IMR-90 (cell line): ENCODE data around the gene HAUS7. TPM values are rescaled to one million over a fixed set of nuclear protein-coding genes. Genes with fewer than 3 reads are reported as not detected.

Source experiments
- ATAC-seq: fragments of 200-7000 bp; cut with Tn5 transposase; 2 replicates; pipeline ENCODE4 v1.9.1; 2020; ENCODE audit warnings: low read depth, mild to moderate bottlenecking, moderate library complexity
- BruUV-seq: library from RNA; stranded (reverse); fragments of 400-500 nt; replicated peaks from 2 replicates; lab custom pipeline; 2021; lab: Mats Ljungman, UMichigan
- CTCF ChIA-PET: fragments of 300-600 bp; formaldehyde crosslinking; extraction: SDS; loops from one replicate; lab custom pipeline; 2021; ENCODE audit warnings: antibody characterized with exemption; lab: Yijun Ruan, JAX
- POLR2A ChIA-PET: fragments of 300-600 bp; sonication (Branson Sonifier 250); formaldehyde crosslinking; loops from one replicate; lab custom pipeline; 2022; ENCODE audit warnings: antibody characterized with exemption; ENCODE audit not compliant: unreplicated experiment; lab: Charles Lee
- DNase-seq: peaks from one replicate; pipeline ENCODE4 v3.0.0; 2013
- H2AFZ ChIP-seq: replicated peaks from 2 replicates; pipeline ENCODE3; 2013; ENCODE audit warnings: low read length, mild to moderate bottlenecking; ENCODE audit not compliant: poor library complexity
- H2AK5ac ChIP-seq: 2 replicates; pipeline ENCODE4 v1.6.1; 2013; ENCODE audit warnings: low read depth, low read length, inconsistent platforms
- H2AK9ac ChIP-seq: replicated peaks from 2 replicates; pipeline ENCODE3; 2013; ENCODE audit warnings: mild to moderate bottlenecking, low read depth, low read length, moderate library complexity; ENCODE audit not compliant: poor library complexity
- H2BK120ac ChIP-seq: 2 replicates; pipeline ENCODE4 v1.6.1; 2013; ENCODE audit warnings: low read depth, low read length, inconsistent platforms
- H2BK15ac ChIP-seq: 3 replicates; pipeline ENCODE4 v1.6.1; 2013; ENCODE audit warnings: low read depth, low read length, inconsistent platforms
- H2BK20ac ChIP-seq: 2 replicates; pipeline ENCODE4 v1.6.1; 2013; ENCODE audit warnings: low read depth, mild to moderate bottlenecking, inconsistent platforms, low read length, moderate library complexity
- H2BK5ac ChIP-seq: 2 replicates; pipeline ENCODE4 v1.6.1; 2013; ENCODE audit warnings: mild to moderate bottlenecking, low read depth, low read length, inconsistent platforms; ENCODE audit not compliant: poor library complexity, severe bottlenecking
- H3K14ac ChIP-seq: replicated peaks from 2 replicates; pipeline ENCODE4 v1.6.1; 2013; ENCODE audit warnings: low read depth, low read length, inconsistent platforms
- H3K18ac ChIP-seq: 2 replicates; pipeline ENCODE4 v1.6.1; 2013; ENCODE audit warnings: low read depth, low read length, control low read depth
- H3K23ac ChIP-seq: 2 replicates; pipeline ENCODE4 v1.6.1; 2013; ENCODE audit warnings: low read depth, low read length, inconsistent platforms
- H3K27ac ChIP-seq: 2 replicates; pipeline ENCODE4 v1.5.1; 2013; ENCODE audit warnings: mild to moderate bottlenecking, control low read depth, low read length; ENCODE audit not compliant: insufficient read depth
- H3K27me3 ChIP-seq: 2 replicates; pipeline ENCODE4 v1.6.1; 2013; ENCODE audit warnings: low read length; ENCODE audit not compliant: control insufficient read depth, insufficient read depth
- H3K36me3 ChIP-seq: 2 replicates; pipeline ENCODE4 v1.6.1; 2013; ENCODE audit warnings: low read length, mixed read lengths; ENCODE audit not compliant: control insufficient read depth, insufficient read depth
- H3K4ac ChIP-seq: 2 replicates; pipeline ENCODE4 v1.6.1; 2013; ENCODE audit warnings: low read depth, low read length, inconsistent platforms
- H3K4me1 ChIP-seq: 2 replicates; pipeline ENCODE4 v1.6.1; 2013; ENCODE audit warnings: low read length, mixed read lengths; ENCODE audit not compliant: control insufficient read depth, insufficient read depth
- H3K4me2 ChIP-seq: 2 replicates; pipeline ENCODE4 v1.6.1; 2013; ENCODE audit warnings: low read depth, mild to moderate bottlenecking, control low read depth, low read length, moderate library complexity
- H3K4me3 ChIP-seq: 2 replicates; pipeline ENCODE4 v1.5.1; 2013; ENCODE audit warnings: low read depth, mild to moderate bottlenecking, control low read depth, low read length, moderate library complexity; ENCODE audit not compliant: insufficient read depth
- H3K56ac ChIP-seq: 2 replicates; pipeline ENCODE4 v1.6.1; 2013; ENCODE audit warnings: low read length, inconsistent platforms; ENCODE audit not compliant: insufficient read depth; ENCODE audit errors: extremely low read depth
- H3K79me1 ChIP-seq, 2 experiments: 2 replicates each; pipeline ENCODE4 v1.6.1; 2013; ENCODE audit warnings: low read length in 2 of 2, inconsistent platforms in 1 of 2, low read depth in 1 of 2
- H3K9ac ChIP-seq: 2 replicates; pipeline ENCODE4 v1.6.1; 2013; ENCODE audit warnings: low read depth, low read length, control low read depth
- H3K9me1 ChIP-seq: 2 replicates; pipeline ENCODE4 v1.6.1; 2013; ENCODE audit warnings: low read length, inconsistent platforms; ENCODE audit not compliant: insufficient read depth
- H3K9me3 ChIP-seq: 2 replicates; pipeline ENCODE4 v1.6.1; 2013; ENCODE audit warnings: low read length; ENCODE audit not compliant: control insufficient read depth, insufficient read depth
- H4K20me1 ChIP-seq: 2 replicates; pipeline ENCODE4 v1.6.1; 2013; ENCODE audit warnings: low read length, inconsistent platforms; ENCODE audit not compliant: insufficient read depth
- H4K5ac ChIP-seq: 2 replicates; pipeline ENCODE4 v1.6.1; 2013; ENCODE audit warnings: mild to moderate bottlenecking, low read depth, low read length, control low read depth
- H4K8ac ChIP-seq, 2 experiments: 2 replicates each; pipeline ENCODE4 v1.6.1; 2013; ENCODE audit warnings: low read depth in 2 of 2, low read length in 2 of 2, control low read depth in 1 of 2, inconsistent platforms in 1 of 2
- H4K91ac ChIP-seq: 2 replicates; pipeline ENCODE4 v1.6.1; 2013; ENCODE audit warnings: low read depth, low read length, inconsistent platforms; ENCODE audit not compliant: insufficient read depth
- CHD1 ChIP-seq: IDR thresholded peaks from 2 replicates; pipeline ENCODE4 v1.6.1; 2012; ENCODE audit warnings: low read depth, low read length, improper control_type of control experiment
- WGBS, 2 experiments: methylation state at CpG; one replicate each; pipeline versions ENCODE4 v1.1.5 to v1.1.7; 2013; ENCODE audit warnings: missing lambda C conversion rate in 2 of 2; ENCODE audit not compliant: insufficient read length in 1 of 2; ENCODE audit errors: extremely low coverage in 2 of 2; 5-methylcytosine and 5-hydroxymethylcytosine counted together
- dilution Hi-C: fragments of 300-500 bp; cut with HindIII; formaldehyde crosslinking; loops from one replicate; pipeline ENCODE4 v1.14.3; 2018; ENCODE audit warnings: low sequenced_read_pairs; ENCODE audit not compliant: unreplicated experiment
- in situ Hi-C: fragments of 300-500 bp; cut with MboI; formaldehyde crosslinking; loops from 3 replicates; pipeline ENCODE4 v1.14.3; 2019; ENCODE audit warnings: low sequenced_read_pairs, inconsistent platforms, mixed read lengths
- intact Hi-C: fragments of 100-400 bp; cut with micrococcal nuclease; formaldehyde crosslinking; loops from 2 replicates; pipeline ENCODE4 v1.10.0; 2022
- polyA plus RNA-seq, 3 experiments: library from polyadenylated mRNA; depleted of rRNA; stranded (reverse); fragments of >200 nt; gene quantifications; 2 replicates each; pipeline ENCODE4 v1.2.3, GENCODE V29; 2012; ENCODE audit warnings: low replicate concordance in 1 of 3
- total RNA-seq: library from RNA; depleted of rRNA; stranded (reverse); fragments of >200 nt; gene quantifications from 2 replicates; pipeline ENCODE4 v1.2.3, GENCODE V29; 2012

Gene HAUS7
- total and polyA plus RNA-seq, 2 of the 4 experiments (the other 2 are of a cell fraction): 10.8 to 25.9 TPM

DNA sequence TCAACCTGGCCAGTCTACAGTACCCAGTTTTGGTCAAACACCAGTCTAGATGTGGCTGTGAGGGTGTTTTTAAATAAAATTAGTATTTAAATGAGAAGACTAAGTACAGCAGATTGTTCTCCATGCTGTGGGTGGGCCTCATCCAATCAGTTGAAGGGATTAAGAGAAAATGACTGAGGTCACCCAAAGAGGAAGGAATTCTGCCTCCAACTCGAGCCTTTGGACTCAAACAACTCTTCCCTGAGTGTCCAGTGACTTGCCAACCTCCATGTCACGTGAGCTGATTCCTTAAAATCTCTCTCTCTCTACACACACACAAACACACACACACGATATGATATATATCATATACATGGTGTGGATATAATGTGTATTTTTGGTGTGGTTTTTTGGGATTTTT, 34.5 kb downstream of the HAUS7 start:
- intact Hi-C loops: no loop called here

More for the DNA sequence above, 34.5 kb downstream of the HAUS7 start:
- H3K4ac ChIP-seq: no peak overlapping the region
- no peaks in the 10 kb centered on the region for H3K9me1 ChIP-seq
- no peak overlapping the region for H2BK15ac ChIP-seq
- no peak overlapping the region for H3K9ac ChIP-seq
- H3K27ac ChIP-seq: no peak overlapping the region
- no peak overlapping the region for H2BK20ac ChIP-seq
- no peaks in the 10 kb centered on the region for H4K20me1 ChIP-seq
- CTCF ChIA-PET: no interaction called here
- no peak overlapping the region for H4K5ac ChIP-seq
- DNase-seq (no peak), ATAC-seq (no peak)
- POLR2A ChIA-PET: no interaction called here
- no peak overlapping the region for H4K8ac ChIP-seq
- peaks cover 11% of the 10 kb centered on the region for H3K9me3 ChIP-seq
- H4K91ac ChIP-seq: no peak overlapping the region
- no peak overlapping the region for H3K56ac ChIP-seq
- H3K27me3 ChIP-seq: peaks cover 8% of the 10 kb centered on the region
- no peak overlapping the region for H3K23ac ChIP-seq
- H3K18ac ChIP-seq: no peak overlapping the region
- no peak overlapping the region for H2BK5ac ChIP-seq
- no peak overlapping the region for H2AK9ac ChIP-seq
- no peak overlapping the region for H2AFZ ChIP-seq
- H3K4me3 ChIP-seq: no peak overlapping the region
- in situ Hi-C loops (no loop called here), dilution Hi-C loops (no loop called here)
- H2AK5ac ChIP-seq: no peak overlapping the region
- H3K4me1 ChIP-seq: no peaks in the 10 kb centered on the region
- WGBS, 2 experiments: no CpG with 5 or more reads among the region's 3 CpGs
- TF ChIP-seq CHD1: no peak
- H3K4me2 ChIP-seq: no peak overlapping the region
- no peak overlapping the region for H2BK120ac ChIP-seq
- H3K36me3 ChIP-seq: no peaks in the 10 kb centered on the region
- no peaks in the 10 kb centered on the region for H3K79me1 ChIP-seq
- BruUV-seq: no TSS peak
- no peak overlapping the region for H3K14ac ChIP-seq
